ENCODE measurements around the gene SLC25A42.
"Not testable (repeated sequence)": the region's sequence is repeated elsewhere in the genome, so short reads cannot be mapped to it uniquely, and the experiment has no call there.

GRCh38 chr19:19102566-19102965, 38.8 kb downstream of the SLC25A42 start:
- not testable (repeated sequence) for TF ChIP-seq PAX5 (IDR thresholded peaks at IDR 0.05; ENCODE audit: insufficient read depth, low read length, severe bottlenecking); POLR2AphosphoS5 (IDR thresholded peaks at IDR 0.05; ENCODE audit: low read depth, low read length)

All from GM12891 (cell line).